Measurements from ENCODE around the gene EVX2. TPM values are rescaled to one million over a fixed set of nuclear protein-coding genes. Genes with fewer than 3 reads are reported as not detected.

EVX2 gene
- total RNA-seq, 3 donors from 2014 or later (not counting 1 experiment from before 2014, with no cell fraction given): not detected

DNA sequence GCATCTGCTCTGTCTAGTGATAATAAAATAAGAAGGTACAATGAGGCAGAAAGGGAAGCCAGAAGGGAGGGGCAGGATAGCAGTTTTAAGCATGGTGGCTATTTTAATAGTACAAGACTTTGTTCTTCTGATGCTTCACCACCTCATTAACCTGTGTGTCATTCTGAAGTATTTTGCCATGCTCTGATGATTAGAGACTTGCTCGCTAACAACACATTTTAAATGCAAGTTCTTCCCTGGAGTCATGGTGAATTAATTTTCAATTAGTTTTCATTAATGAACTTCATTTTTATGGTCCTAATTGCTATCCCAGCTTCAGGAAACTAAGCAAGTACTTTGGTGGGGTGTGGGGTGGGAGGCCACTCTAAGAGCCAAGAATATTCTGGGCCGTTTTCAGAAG, 56.0 kb downstream of the EVX2 start:
- 100% methylated on average over 1 of the region's 2 CpGs for WGBS (ENCODE audit: insufficient coverage)

More for the DNA sequence above, 56.0 kb downstream of the EVX2 start:
- Mint-ChIP-seq H3K4me3 (no peak overlapping the region), H3K27me3 (ENCODE audit: low read depth in 2 of 2) (peaks cover 18 to 51% of the 10 kb centered on the region in 2 donors), H3K36me3 (no peaks in the 10 kb centered on the region), H3K27ac (no peak overlapping the region), H3K4me1 (no peaks in the 10 kb centered on the region), H3K9me3 (no peaks in the 10 kb centered on the region)
- Histone ChIP-seq H3K4me3 (ENCODE audit: low read length) (no peak overlapping the region), H3K36me3 (ENCODE audit: control insufficient read depth, insufficient read depth, low read length) (no peaks in the 10 kb centered on the region), H3K27ac (ENCODE audit: low read length) (no peak overlapping the region), H3K27me3 (ENCODE audit: control insufficient read depth, insufficient read depth, low read length) (peaks cover 10% of the 10 kb centered on the region), H3K4me1 (ENCODE audit: control insufficient read depth, insufficient read depth, low read length) (no peaks in the 10 kb centered on the region), H3K9me3 (ENCODE audit: control insufficient read depth, insufficient read depth, low read length) (no peaks in the 10 kb centered on the region)
- no peak for ATAC-seq
- no peak for TF ChIP-seq CTCF (IDR thresholded peaks at IDR 0.05)
- intact Hi-C loops (cut with micrococcal nuclease): no loop called here
- no peak for DNase-seq

Other genes with a start within 250 kb of the EVX2 start
- 10 to 100 TPM; 23.9 to 29.9 (median 29.1) TPM for gene LNPK, start 81.7 kb downstream of the EVX2 start, total RNA-seq
- gene HOXD13, start 8.8 kb upstream of the EVX2 start, total RNA-seq: not detected
- not detected for gene HOXD12, start 15.8 kb upstream of the EVX2 start, total RNA-seq
- gene HOXD11, start 23.3 kb upstream of the EVX2 start, total RNA-seq: not detected
- not detected for gene HOXD10, start 32.8 kb upstream of the EVX2 start, total RNA-seq
- not detected for gene HOXD9, start 38.8 kb upstream of the EVX2 start, total RNA-seq
- gene HOXD8, start 45.7 kb upstream of the EVX2 start, total RNA-seq: not detected
- not detected for gene HOXD4, start 67.6 kb upstream of the EVX2 start, total RNA-seq
- gene HOXD3, start 73.3 kb upstream of the EVX2 start, total RNA-seq: not detected
- gene HOXD1, start 104.7 kb upstream of the EVX2 start, total RNA-seq: under 1 TPM in 1 of 3 donors, not detected in 2; 0.12 TPM
- 1 to 10 TPM; 3.8 to 8.7 (median 7.7) TPM for gene MTX2, start 185.5 kb upstream of the EVX2 start, total RNA-seq